Sigmoid colon (tissue), 4 donors: ENCODE results near the gene PRKCA.

Source experiments
- EP300 ChIP-seq, 4 donors: sonication (generic); formaldehyde crosslinking; IDR thresholded peaks; one replicate each; pipeline ENCODE4 v1.6.1; 2017; ENCODE audit warnings: antibody characterized with exemption in 4 of 4
- POLR2A ChIP-seq, 2 donors: fragments of 450-650 bp; IDR thresholded peaks; one replicate each; pipeline ENCODE4 v1.6.1; 2016; ENCODE audit warnings: antibody characterized with exemption in 2 of 2, mild to moderate bottlenecking in 2 of 2, moderate library complexity in 2 of 2
- POLR2AphosphoS5 ChIP-seq, 4 donors: sonication (generic); formaldehyde crosslinking; IDR thresholded peaks; one replicate each; pipeline ENCODE4 v1.6.1; 2017; ENCODE audit warnings: antibody characterized with exemption in 4 of 4
- TF ChIP-seq, protein P1 (sequence below), 4 experiments: fragments of 450-650 bp in 3 of 4; fragments of 200-600 bp in 1 of 4; IDR thresholded peaks; one replicate each; pipeline ENCODE4 v1.5.1; 2016 to 2019; ENCODE audit warnings: antibody characterized with exemption in 4 of 4, mild to moderate bottlenecking in 3 of 4, moderate library complexity in 2 of 4

- TF ChIP-seq, protein P1, sequence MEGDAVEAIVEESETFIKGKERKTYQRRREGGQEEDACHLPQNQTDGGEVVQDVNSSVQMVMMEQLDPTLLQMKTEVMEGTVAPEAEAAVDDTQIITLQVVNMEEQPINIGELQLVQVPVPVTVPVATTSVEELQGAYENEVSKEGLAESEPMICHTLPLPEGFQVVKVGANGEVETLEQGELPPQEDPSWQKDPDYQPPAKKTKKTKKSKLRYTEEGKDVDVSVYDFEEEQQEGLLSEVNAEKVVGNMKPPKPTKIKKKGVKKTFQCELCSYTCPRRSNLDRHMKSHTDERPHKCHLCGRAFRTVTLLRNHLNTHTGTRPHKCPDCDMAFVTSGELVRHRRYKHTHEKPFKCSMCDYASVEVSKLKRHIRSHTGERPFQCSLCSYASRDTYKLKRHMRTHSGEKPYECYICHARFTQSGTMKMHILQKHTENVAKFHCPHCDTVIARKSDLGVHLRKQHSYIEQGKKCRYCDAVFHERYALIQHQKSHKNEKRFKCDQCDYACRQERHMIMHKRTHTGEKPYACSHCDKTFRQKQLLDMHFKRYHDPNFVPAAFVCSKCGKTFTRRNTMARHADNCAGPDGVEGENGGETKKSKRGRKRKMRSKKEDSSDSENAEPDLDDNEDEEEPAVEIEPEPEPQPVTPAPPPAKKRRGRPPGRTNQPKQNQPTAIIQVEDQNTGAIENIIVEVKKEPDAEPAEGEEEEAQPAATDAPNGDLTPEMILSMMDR (IDR thresholded peaks at IDR 0.05): peak; percentile 70 to 83 (median 73)
- TF ChIP-seq POLR2A (IDR thresholded peaks at IDR 0.05): no peak
- TF ChIP-seq POLR2AphosphoS5 (IDR thresholded peaks at IDR 0.05): peak in 2 of 4 donors; percentile 10 to 16
- TF ChIP-seq EP300 (IDR thresholded peaks at IDR 0.05): no peak
Measured at GRCh38 chr17:66567234-66568170, 265.1 kb downstream of the PRKCA start.
